Fibroblast of villous mesenchyme (primary cell): Measurements from ENCODE around the gene ABCG1. TPM values are rescaled to one million over a fixed set of nuclear protein-coding genes. Genes with fewer than 3 reads are reported as not detected.

ENCODE experiments used
- DNase-seq: peaks from one replicate; pipeline ENCODE4 v3.0.0-alpha.2; 2010; ENCODE audit warnings: low read depth
- H3K4me3 ChIP-seq: 2 replicates; pipeline ENCODE4 v1.5.1; 2011; ENCODE audit warnings: low read depth, mild to moderate bottlenecking, low read length
- total RNA-seq: library from RNA; depleted of rRNA; stranded (reverse); fragments of >200 nt; gene quantifications from 2 replicates; pipeline ENCODE4 v1.2.3, GENCODE V29; 2012
- TF ChIP-seq, protein P1 (sequence below): IDR thresholded peaks from 2 replicates; pipeline ENCODE4 v1.5.1; 2012; ENCODE audit warnings: low read depth, mild to moderate bottlenecking, low read length; ENCODE audit not compliant: insufficient read depth

Gene ABCG1
- total RNA-seq, 1 donor = 0.43 TPM

- H3K4me3 ChIP-seq = no peak overlapping the region
- DNase-seq = no peak
- TF ChIP-seq, protein P1, sequence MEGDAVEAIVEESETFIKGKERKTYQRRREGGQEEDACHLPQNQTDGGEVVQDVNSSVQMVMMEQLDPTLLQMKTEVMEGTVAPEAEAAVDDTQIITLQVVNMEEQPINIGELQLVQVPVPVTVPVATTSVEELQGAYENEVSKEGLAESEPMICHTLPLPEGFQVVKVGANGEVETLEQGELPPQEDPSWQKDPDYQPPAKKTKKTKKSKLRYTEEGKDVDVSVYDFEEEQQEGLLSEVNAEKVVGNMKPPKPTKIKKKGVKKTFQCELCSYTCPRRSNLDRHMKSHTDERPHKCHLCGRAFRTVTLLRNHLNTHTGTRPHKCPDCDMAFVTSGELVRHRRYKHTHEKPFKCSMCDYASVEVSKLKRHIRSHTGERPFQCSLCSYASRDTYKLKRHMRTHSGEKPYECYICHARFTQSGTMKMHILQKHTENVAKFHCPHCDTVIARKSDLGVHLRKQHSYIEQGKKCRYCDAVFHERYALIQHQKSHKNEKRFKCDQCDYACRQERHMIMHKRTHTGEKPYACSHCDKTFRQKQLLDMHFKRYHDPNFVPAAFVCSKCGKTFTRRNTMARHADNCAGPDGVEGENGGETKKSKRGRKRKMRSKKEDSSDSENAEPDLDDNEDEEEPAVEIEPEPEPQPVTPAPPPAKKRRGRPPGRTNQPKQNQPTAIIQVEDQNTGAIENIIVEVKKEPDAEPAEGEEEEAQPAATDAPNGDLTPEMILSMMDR = no peak
These were observed 30.3 kb upstream of the ABCG1 start for GRCh38 chr21:42188663-42189062.

DNA sequence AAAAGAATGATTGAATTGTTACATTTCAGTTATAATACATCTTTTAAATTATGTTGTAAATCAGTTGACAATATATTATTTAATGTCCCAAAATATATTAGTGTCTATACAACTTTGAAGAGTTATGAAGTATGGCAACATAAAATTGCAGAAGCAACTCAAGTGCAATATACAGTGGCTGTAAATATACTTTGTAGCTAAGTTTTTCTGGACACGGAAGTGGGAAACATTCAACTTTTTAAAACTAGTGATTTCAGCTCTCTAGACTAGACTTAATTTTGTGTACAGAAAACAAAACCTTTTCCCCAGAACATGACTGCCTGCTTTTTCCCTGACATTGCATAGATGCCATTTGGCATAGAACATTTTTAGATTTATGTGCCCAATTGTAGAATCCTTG is 29.5 kb upstream of the ABCG1 start:
- DNase-seq = no peak
- TF ChIP-seq, protein P1 = no peak
- H3K4me3 ChIP-seq = no peak overlapping the region

DNA sequence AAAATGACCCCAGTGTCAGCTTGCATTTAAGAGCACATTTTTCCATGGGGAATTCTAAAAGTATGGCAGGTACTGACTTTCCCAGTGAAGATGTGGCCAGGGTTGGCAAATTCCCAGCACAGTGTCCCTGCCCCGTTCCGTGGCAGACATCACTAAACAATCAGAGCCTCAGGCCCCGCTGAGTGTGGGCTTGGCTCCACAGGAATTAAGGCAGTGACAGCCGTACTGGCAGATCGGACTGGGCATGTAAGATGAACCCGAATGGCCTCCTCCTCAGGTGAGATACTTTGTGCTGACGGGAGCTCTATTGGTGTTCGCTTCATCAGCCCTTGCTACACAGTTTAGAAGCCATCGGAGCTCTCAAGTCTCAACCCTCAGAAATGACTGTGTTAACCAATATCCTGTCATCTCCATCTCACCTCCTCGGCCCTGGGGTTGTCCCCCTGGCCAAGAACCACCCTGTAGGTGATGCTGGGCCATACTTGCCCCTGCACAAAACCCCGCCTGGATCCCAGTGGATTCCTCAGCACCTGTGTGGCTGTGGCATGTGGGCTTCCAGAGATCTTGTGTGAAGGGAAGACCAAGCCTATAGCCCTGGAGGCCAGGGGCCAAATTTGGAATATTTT is 29.0 kb upstream of the ABCG1 start:
- DNase-seq = no peak

DNA sequence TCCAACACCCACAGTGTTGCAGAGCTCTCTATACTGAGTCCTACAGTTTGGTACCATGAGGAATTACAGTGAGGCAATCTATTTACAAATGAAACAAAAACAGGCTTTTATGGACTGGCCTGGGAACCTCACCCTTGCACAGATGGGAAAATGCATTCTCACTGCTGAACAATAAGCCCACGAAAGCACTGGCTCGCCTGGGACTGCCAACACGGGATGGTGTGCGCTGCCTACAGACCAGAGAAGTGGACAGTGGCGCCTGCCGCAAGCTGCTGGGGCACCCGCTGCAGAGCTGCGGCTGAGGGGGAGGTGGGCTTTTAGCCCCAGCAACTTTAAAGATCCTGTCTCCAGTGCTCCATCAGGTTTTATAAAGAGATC is 28.5 kb upstream of the ABCG1 start:
- TF ChIP-seq, protein P1 = no peak
- DNase-seq = no peak
- no peak overlapping the region for H3K4me3 ChIP-seq

More for the DNA sequence above, 29.0 kb upstream of the ABCG1 start:
- TF ChIP-seq, protein P1 = no peak
- H3K4me3 ChIP-seq = no peak overlapping the region

DNA sequence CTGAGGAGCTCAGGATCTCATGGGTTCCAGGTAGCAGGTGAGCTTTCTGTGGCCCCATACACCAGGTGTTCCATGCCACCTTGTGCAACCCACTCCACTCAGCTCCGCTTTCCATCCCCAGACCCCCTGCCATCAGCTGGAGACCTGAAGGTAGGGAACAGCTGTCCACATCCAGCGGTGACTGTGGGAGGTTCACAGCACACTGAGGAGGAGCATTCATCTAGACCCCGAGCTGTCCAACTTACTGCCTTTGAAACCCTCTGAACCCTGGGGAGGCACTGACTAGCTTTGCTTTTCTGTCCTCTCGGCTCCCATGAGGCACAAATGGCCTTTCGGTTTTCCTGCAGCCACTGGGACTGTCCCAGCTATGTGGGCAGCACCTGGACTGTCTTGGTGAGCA is 27.9 kb upstream of the ABCG1 start:
- no peak for DNase-seq
- TF ChIP-seq, protein P1 = no peak
- H3K4me3 ChIP-seq = no peak overlapping the region

DNA sequence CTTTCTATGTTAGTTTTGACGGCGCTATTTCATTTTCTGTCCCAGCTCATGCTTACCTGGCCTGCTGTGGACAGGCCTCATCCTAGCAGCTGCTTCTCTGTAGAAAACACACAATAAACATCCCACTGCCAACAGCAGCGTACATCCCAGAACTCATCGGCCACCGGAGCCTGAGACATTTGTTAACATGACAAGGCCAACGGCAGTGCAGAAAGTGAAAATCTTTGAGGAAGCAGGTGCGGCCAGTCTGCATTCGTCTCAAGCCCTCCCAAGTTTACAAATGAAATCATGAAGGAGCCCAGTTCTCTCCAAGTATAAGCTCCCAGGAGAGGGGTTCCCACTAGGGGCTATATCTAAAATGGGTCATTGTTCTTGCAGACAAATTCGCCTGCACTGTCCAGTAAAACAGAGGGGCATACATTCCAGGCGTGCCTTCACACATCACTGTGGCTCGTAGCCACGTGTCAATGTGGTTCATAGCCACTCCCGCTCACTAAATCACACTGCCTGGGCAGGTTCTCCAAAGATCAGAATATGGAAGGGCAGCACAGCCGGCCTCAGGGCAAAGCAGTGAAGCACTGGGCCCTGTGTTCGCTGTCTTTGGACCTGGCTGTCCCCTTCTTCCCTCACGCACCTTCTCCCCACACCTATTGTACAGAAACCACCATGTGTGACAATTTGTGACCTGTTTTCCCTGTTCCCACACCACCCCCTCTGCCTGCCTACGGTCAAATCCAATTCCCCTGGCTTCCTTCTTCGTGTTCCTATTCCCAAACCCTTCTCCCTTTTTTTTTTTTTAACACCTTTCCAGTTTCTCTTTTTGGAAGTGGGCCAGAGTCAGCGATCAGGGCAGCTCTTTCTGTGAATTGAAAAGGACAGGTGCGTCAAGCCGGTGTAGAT is 27.0 kb upstream of the ABCG1 start:
- no peak for DNase-seq
- H3K4me3 ChIP-seq = no peak overlapping the region
- TF ChIP-seq, protein P1 = no peak
